H1 (cell line): ENCODE results near the gene FAM47A. TPM values are rescaled to one million over a fixed set of nuclear protein-coding genes. Genes with fewer than 3 reads are reported as not detected.

ENCODE experiments used
- BACH1 ChIP-seq: IDR thresholded peaks from 2 replicates; pipeline ENCODE4 v1.6.1; 2012; ENCODE audit warnings: low read length, improper control_type of control experiment
- BCL11A ChIP-seq, 2 experiments: IDR thresholded peaks; one replicate each; pipeline ENCODE4 v1.6.1; 2011; ENCODE audit warnings: low read depth in 2 of 2, low read length in 2 of 2, mild to moderate bottlenecking in 2 of 2
- EZH2 ChIP-seq: fragments of 200-600 bp; sonication (generic); IDR thresholded peaks from 2 replicates; pipeline ENCODE4 v1.7.1; 2012; ENCODE audit warnings: low read depth, mild to moderate bottlenecking, moderate library complexity, low read length, inconsistent platforms; ENCODE audit not compliant: severe bottlenecking
- NANOG ChIP-seq: IDR thresholded peaks from 2 replicates; pipeline ENCODE4 v1.6.1; 2011; ENCODE audit warnings: low read length, low read depth, mild to moderate bottlenecking, inconsistent platforms; ENCODE audit not compliant: insufficient read depth, poor library complexity, severe bottlenecking
- PHF8 ChIP-seq: fragments of 200-600 bp; sonication (generic); conservative IDR thresholded peaks from 2 replicates; pipeline ENCODE4 v1.7.1; 2012; ENCODE audit warnings: low read depth, mild to moderate bottlenecking, inconsistent platforms, low read length, moderate library complexity
- RBBP5 ChIP-seq: IDR thresholded peaks from 2 replicates; pipeline ENCODE4 v1.7.1; 2012; ENCODE audit warnings: low read depth, mild to moderate bottlenecking, inconsistent platforms, low read length, moderate library complexity, borderline replicate concordance
- SIN3A ChIP-seq, 2 experiments: IDR thresholded peaks in 1 of 2; conservative IDR thresholded peaks in 1 of 2; 2 replicates each; pipeline ENCODE4 v1.6.1; 2011 to 2012; ENCODE audit warnings: low read length in 2 of 2, improper control_type of control experiment in 1 of 2, low read depth in 1 of 2, mild to moderate bottlenecking in 1 of 2
- YY1 ChIP-seq: IDR thresholded peaks from 2 replicates; pipeline ENCODE4 v1.6.1; 2011; ENCODE audit warnings: low read depth, mild to moderate bottlenecking, low read length
- polyA plus RNA-seq, 7 experiments: library from polyadenylated mRNA; depleted of rRNA in 3 of 7; stranded (reverse) in 5 of 7; unstranded in 2 of 7; fragments of >200 nt in 5 of 7; fragments of 200-250 nt in 2 of 7; gene quantifications; 1 replicate in 5 of 7; 2 replicates in 1 of 7; 4 replicates in 1 of 7; pipeline versions ENCODE4 v1.2.1 to v1.2.3, GENCODE V29; 2011 to 2013; ENCODE audit warnings: missing spikeins in 2 of 7, mixed read lengths in 2 of 7
- total RNA-seq: library from RNA; stranded (reverse); fragmentation: NEBNext Ultra II Directional; extraction: Animal tissue kit (Norgen Biotek cat#: 25700); gene quantifications from 2 replicates; pipeline ENCODE4 v1.2.1, GENCODE V29; 2021
- TF ChIP-seq, protein P1 (sequence below): IDR thresholded peaks from 2 replicates; pipeline ENCODE4 v1.6.1; 2011; ENCODE audit warnings: low read length, improper control_type of control experiment

FAM47A gene
- total and polyA plus RNA-seq, 2 of the 8 experiments (the other 6 are each of a cell fraction or from before 2014, with no cell fraction given), result not detected

DNA sequence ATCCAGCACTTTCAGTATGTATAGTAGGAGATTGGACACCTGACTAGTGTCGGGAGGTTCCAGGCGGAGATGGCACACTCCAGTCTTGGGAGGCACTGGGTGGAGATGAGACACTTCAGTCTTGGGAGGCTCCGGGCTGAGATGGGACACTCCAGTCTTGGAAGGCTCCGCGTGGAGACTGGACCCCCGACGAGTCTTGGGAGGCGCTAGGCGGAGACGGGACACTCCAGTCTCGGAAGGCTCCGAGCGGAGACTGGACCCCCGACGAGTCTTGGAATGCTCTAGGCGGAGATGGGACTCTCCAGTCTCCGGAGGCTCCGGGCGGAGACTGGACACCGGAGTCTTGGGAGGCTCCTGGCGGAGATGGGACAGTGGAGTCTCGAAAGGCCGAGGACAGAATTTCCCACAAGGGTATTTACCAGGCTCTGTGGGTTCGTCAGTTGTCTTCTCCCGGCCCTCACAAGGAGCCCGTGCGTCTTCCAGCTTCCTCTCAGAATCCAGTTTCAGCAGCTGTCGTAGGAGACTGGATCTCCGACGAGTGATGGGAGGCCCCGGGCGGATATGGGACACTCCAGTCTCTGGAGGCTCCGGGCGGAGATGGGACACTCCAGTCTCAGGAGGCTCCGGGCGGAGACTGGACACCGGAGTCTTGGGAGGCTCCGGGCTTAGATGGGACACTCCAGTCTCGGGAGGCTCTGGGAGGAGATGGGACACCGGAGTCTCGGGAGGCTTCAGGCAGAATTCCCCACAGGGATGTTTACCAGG, 952 bp downstream of the FAM47A start (continued):
- TF ChIP-seq, protein P1, sequence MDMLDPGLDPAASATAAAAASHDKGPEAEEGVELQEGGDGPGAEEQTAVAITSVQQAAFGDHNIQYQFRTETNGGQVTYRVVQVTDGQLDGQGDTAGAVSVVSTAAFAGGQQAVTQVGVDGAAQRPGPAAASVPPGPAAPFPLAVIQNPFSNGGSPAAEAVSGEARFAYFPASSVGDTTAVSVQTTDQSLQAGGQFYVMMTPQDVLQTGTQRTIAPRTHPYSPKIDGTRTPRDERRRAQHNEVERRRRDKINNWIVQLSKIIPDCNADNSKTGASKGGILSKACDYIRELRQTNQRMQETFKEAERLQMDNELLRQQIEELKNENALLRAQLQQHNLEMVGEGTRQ, result no peak
- TF ChIP-seq BCL11A (IDR thresholded peaks at IDR 0.05; ENCODE audit: low read depth in 2 of 2, low read length in 2 of 2), result no peak
- no peak for TF ChIP-seq YY1
- TF ChIP-seq PHF8, result no peak
- TF ChIP-seq RBBP5, result no peak
- no peak for TF ChIP-seq NANOG
- no peak for TF ChIP-seq SIN3A (conservative IDR thresholded peaks at IDR 0.05 in 1 of 2, IDR thresholded peaks at IDR 0.05 in 1 of 2; ENCODE audit: low read depth in 1 of 2, low read length in 2 of 2)
- TF ChIP-seq BACH1, result no peak
- TF ChIP-seq EZH2, result no peak
